GM12892 (cell line): ENCODE data around the gene VGLL4.

Experiments
- POLR2A ChIP-seq: IDR thresholded peaks from 2 replicates; pipeline ENCODE4 v1.6.1; 2011; ENCODE audit warnings: low read depth, low read length, control low read depth
- POLR2AphosphoS5 ChIP-seq: IDR thresholded peaks from 2 replicates; pipeline ENCODE4 v1.6.1; 2011; ENCODE audit warnings: low read depth, low read length, control low read depth
- TAF1 ChIP-seq: IDR thresholded peaks from 2 replicates; pipeline ENCODE4 v1.6.1; 2011; ENCODE audit warnings: low read depth, mild to moderate bottlenecking, control low read depth, low read length, borderline replicate concordance

- no peak for TF ChIP-seq POLR2A
- no peak for TF ChIP-seq POLR2AphosphoS5
- TF ChIP-seq TAF1 = no peak
These were observed 32.3 kb downstream of the VGLL4 start for GRCh38 chr3:11611341-11611799.
